GM12801 (cell line): ENCODE measurements around the gene FN3KRP.

Experiments used
- CTCF ChIP-seq: IDR thresholded peaks from one replicate; pipeline ENCODE4 v1.5.1; 2011; ENCODE audit warnings: control low read depth; ENCODE audit not compliant: insufficient read length; ENCODE audit errors: extremely low read depth

The FN3KRP gene

GRCh38 chr17:82683534-82683933 lies 33.0 kb upstream of the FN3KRP start:
- no peak for TF ChIP-seq CTCF

GRCh38 chr17:82684228-82684841 lies 32.2 kb upstream of the FN3KRP start:
- no peak for TF ChIP-seq CTCF

GRCh38 chr17:82685291-82685690 lies 31.2 kb upstream of the FN3KRP start:
- no peak for TF ChIP-seq CTCF

- TF ChIP-seq CTCF, result no peak
Observed at GRCh38 chr17:82686366-82687324, 29.9 kb upstream of the FN3KRP start.

GRCh38 chr17:82687375-82687861 lies 29.1 kb upstream of the FN3KRP start:
- TF ChIP-seq CTCF, result no peak

- TF ChIP-seq CTCF, result no peak
Observed at GRCh38 chr17:82687871-82688270, 28.6 kb upstream of the FN3KRP start.

- TF ChIP-seq CTCF, result no peak
Observed at GRCh38 chr17:82689077-82689476, 27.4 kb upstream of the FN3KRP start.
